Sigmoid colon (tissue), 7 donors: ENCODE measurements around the gene HTATSF1. TPM values are rescaled to one million over a fixed set of nuclear protein-coding genes. Genes with fewer than 3 reads are reported as not detected.

ENCODE experiments used
- DNase-seq: peaks from one replicate; pipeline ENCODE4 v3.0.0-alpha.2; 2019
- H3K27ac ChIP-seq, 4 donors: fragments of 200-600 bp; sonication (generic); one replicate each; pipeline ENCODE4 v1.5.1; 2016 to 2019; ENCODE audit warnings: mild to moderate bottlenecking in 1 of 4
- H3K27me3 ChIP-seq, 3 donors: fragments of 200-600 bp; sonication (generic); one replicate each; pipeline ENCODE4 v1.5.1; 2019; ENCODE audit warnings: mild to moderate bottlenecking in 1 of 3
- H3K36me3 ChIP-seq, 4 donors: fragments of 200-600 bp; sonication (generic); one replicate each; pipeline ENCODE4 v1.5.1; 2016 to 2019
- H3K4me1 ChIP-seq, 4 donors: fragments of 200-600 bp; sonication (generic); one replicate each; pipeline ENCODE4 v1.5.1; 2017 to 2019
- H3K4me3 ChIP-seq, 4 donors: fragments of 200-600 bp; sonication (generic); one replicate each; pipeline ENCODE4 v1.5.1; 2017 to 2019; ENCODE audit warnings: mild to moderate bottlenecking in 2 of 4, moderate library complexity in 1 of 4
- H3K9me3 ChIP-seq, 4 donors: fragments of 200-600 bp in 3 of 4; sonication (generic) in 3 of 4; one replicate each; pipeline versions ENCODE4 v1.5.1 to v1.6.1; 2013 to 2019
- EP300 ChIP-seq, 4 donors: sonication (generic); formaldehyde crosslinking; IDR thresholded peaks; one replicate each; pipeline ENCODE4 v1.6.1; 2017; ENCODE audit warnings: antibody characterized with exemption in 4 of 4
- POLR2A ChIP-seq, 2 donors: fragments of 450-650 bp; IDR thresholded peaks; one replicate each; pipeline ENCODE4 v1.6.1; 2016; ENCODE audit warnings: antibody characterized with exemption in 2 of 2, mild to moderate bottlenecking in 2 of 2, moderate library complexity in 2 of 2
- POLR2AphosphoS5 ChIP-seq, 4 donors: sonication (generic); formaldehyde crosslinking; IDR thresholded peaks; one replicate each; pipeline ENCODE4 v1.6.1; 2017; ENCODE audit warnings: antibody characterized with exemption in 4 of 4
- WGBS, 2 donors: extraction: QIAGEN DNeasy Blood & Tissue Kit; methylation state at CpG; one replicate each; pipeline ENCODE4 v1.1.7; 2013; 5-methylcytosine and 5-hydroxymethylcytosine counted together
- intact Hi-C: fragments of 100-400 bp; cut with DNase I; formaldehyde crosslinking; loops from one replicate; pipeline ENCODE4 v1.15.1; 2023
- polyA plus RNA-seq, 3 donors: library from polyadenylated mRNA; stranded (reverse); fragments of 200-250 nt; gene quantifications; one replicate each; pipeline ENCODE4 v1.2.3, GENCODE V29; 2013
- total RNA-seq, 4 donors: library from RNA; depleted of rRNA; stranded (reverse); fragments of >200 nt; gene quantifications; one replicate each; pipeline ENCODE4 v1.1.0, GENCODE V29; 2016
- TF ChIP-seq, protein P1 (sequence below), 4 experiments: fragments of 450-650 bp in 3 of 4; fragments of 200-600 bp in 1 of 4; IDR thresholded peaks; one replicate each; pipeline ENCODE4 v1.5.1; 2016 to 2019; ENCODE audit warnings: antibody characterized with exemption in 4 of 4, mild to moderate bottlenecking in 3 of 4, moderate library complexity in 2 of 4
- donor health status: healthy with polysubstance abuse.
- donor health status: Bipolar disorder and iron deficiency.
- donor health status: healthy.

The HTATSF1 gene
- total and polyA plus RNA-seq, 7 donors: 35.7 to 62.4 (median 47.1) TPM

DNA sequence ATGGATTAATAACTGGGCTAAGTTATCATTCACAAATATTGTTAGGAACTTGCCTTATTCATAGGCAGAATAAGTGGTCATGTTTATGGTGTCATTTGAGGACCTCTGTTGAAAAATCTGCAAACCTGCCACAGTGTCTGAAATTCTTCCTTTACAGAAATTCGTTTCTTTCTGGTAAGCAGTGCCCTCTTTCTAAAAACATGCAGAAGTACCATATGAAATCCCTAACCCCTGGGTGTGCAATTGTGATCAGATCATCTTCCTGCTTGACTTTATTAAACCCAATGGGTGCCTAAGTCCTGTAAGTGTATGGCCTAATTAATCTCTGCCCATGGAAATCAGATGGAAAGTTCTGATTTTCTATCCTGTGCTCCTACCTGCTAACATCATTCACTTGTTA is 4.4 kb upstream of the HTATSF1 start:
- intact Hi-C loops: loop anchor here (10.0 kb wide), 2 partner anchors 238 to 468 kb away; partner anchors contain the start of gene MAP7D3
- Histone ChIP-seq H3K4me3 (no peak overlapping the region), H3K27ac (no peak overlapping the region), H3K27me3 (no peaks in the 10 kb centered on the region), H3K4me1 (no peaks in the 10 kb centered on the region), H3K36me3 (no peaks in the 10 kb centered on the region), H3K9me3 (no peaks in the 10 kb centered on the region)
- no peak for DNase-seq
- TF ChIP-seq, protein P1, sequence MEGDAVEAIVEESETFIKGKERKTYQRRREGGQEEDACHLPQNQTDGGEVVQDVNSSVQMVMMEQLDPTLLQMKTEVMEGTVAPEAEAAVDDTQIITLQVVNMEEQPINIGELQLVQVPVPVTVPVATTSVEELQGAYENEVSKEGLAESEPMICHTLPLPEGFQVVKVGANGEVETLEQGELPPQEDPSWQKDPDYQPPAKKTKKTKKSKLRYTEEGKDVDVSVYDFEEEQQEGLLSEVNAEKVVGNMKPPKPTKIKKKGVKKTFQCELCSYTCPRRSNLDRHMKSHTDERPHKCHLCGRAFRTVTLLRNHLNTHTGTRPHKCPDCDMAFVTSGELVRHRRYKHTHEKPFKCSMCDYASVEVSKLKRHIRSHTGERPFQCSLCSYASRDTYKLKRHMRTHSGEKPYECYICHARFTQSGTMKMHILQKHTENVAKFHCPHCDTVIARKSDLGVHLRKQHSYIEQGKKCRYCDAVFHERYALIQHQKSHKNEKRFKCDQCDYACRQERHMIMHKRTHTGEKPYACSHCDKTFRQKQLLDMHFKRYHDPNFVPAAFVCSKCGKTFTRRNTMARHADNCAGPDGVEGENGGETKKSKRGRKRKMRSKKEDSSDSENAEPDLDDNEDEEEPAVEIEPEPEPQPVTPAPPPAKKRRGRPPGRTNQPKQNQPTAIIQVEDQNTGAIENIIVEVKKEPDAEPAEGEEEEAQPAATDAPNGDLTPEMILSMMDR (IDR thresholded peaks at IDR 0.05): no peak
- TF ChIP-seq EP300 (IDR thresholded peaks at IDR 0.05) (no peak), POLR2AphosphoS5 (IDR thresholded peaks at IDR 0.05) (no peak), POLR2A (IDR thresholded peaks at IDR 0.05) (no peak)
- WGBS, 2 donors: 22 to 35% methylated on average over 1 of the region's 1 CpG

DNA sequence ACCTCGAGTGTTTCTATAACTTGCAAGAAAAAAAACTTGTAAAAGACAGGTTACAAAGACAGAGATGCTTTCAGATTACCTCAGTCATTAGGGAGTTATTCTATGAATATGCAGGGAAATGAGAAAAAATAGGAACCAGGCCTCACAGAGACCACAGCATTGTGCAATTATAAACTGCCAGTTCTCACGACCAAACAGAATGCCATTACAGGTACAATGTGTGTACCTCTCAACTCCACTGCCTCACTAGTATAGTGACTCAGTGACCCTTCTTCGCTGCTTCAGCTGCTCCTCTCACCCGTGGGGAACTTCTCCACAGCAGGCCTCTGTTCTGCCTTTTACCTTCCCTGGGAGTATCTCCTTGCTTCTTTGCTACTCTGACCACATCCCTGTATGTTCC is 2.3 kb upstream of the HTATSF1 start:
- Histone ChIP-seq H3K27ac (no peak overlapping the region), H3K9me3 (no peaks in the 10 kb centered on the region), H3K36me3 (peaks cover 0 to 2% (median 0%) of the 10 kb centered on the region in 4 donors), H3K4me1 (peaks cover 0 to 12% (median 3%) of the 10 kb centered on the region in 4 donors), H3K4me3 (no peak overlapping the region), H3K27me3 (no peaks in the 10 kb centered on the region)
- TF ChIP-seq, protein P1 (IDR thresholded peaks at IDR 0.05): no peak
- TF ChIP-seq EP300 (IDR thresholded peaks at IDR 0.05) (no peak), POLR2AphosphoS5 (IDR thresholded peaks at IDR 0.05) (no peak), POLR2A (IDR thresholded peaks at IDR 0.05) (no peak)
- WGBS, 2 donors: 71 to 87% methylated on average over 4 of the region's 4 CpGs
- intact Hi-C loops: loop anchor here (5.0 to 10.0 kb wide), 4 partner anchors 240 to 973 kb away; partner anchors contain the start of genes INTS6L, MAP7D3 and MMGT1
- no peak for DNase-seq

DNA sequence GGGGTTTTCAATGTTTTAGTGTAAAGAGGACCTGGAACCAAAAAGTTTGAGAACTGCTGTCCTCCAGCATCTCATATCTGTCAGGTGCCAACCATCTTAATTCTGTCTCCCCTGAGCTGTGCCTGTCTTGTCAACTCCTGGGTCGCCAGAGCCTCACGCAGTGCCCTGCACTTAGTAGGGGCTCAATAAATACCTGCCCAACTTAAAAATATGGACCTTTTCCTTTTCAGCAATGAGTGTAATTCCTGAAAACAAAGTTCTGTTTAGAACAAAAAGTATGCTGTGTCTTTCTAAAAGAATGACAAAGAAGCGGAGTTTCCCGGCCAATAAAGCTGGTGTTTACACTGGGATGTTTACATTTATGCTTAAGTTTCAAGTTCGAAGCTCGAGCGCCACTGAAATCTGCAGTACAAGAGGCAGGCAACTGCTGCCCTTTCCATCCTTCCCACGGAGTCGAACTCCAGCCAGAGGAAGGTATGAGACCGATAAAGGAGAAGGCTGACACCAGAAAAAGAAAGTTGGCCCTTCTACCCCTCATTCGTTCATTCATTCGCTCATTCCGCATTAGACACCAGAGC is 1.1 kb upstream of the HTATSF1 start:
- TF ChIP-seq POLR2A (IDR thresholded peaks at IDR 0.05) (no peak), EP300 (IDR thresholded peaks at IDR 0.05) (no peak), POLR2AphosphoS5 (IDR thresholded peaks at IDR 0.05) (no peak)
- TF ChIP-seq, protein P1 (IDR thresholded peaks at IDR 0.05): no peak
- intact Hi-C loops: loop anchor here (2.0 to 10.0 kb wide), 5 partner anchors 31 to 974 kb away; partner anchors contain the start of genes INTS6L, MAP7D3 and MMGT1
- DNase-seq: no peak
- no peaks in the 10 kb centered on the region for H3K27me3 ChIP-seq
- H3K27ac ChIP-seq: peak overlapping the region; percentile 90 to 95 (median 93)
- WGBS, 2 donors: 1 to 6% methylated on average over 13 of the region's 13 CpGs
- no peaks in the 10 kb centered on the region for H3K9me3 ChIP-seq
- peaks cover 0 to 12% (median 3%) of the 10 kb centered on the region in 4 donors for H3K4me1 ChIP-seq
- H3K36me3 ChIP-seq: peaks cover 0 to 12% (median 0%) of the 10 kb centered on the region in 4 donors
- H3K4me3 ChIP-seq: peak overlapping the region; percentile 51 to 73 (median 65)

DNA sequence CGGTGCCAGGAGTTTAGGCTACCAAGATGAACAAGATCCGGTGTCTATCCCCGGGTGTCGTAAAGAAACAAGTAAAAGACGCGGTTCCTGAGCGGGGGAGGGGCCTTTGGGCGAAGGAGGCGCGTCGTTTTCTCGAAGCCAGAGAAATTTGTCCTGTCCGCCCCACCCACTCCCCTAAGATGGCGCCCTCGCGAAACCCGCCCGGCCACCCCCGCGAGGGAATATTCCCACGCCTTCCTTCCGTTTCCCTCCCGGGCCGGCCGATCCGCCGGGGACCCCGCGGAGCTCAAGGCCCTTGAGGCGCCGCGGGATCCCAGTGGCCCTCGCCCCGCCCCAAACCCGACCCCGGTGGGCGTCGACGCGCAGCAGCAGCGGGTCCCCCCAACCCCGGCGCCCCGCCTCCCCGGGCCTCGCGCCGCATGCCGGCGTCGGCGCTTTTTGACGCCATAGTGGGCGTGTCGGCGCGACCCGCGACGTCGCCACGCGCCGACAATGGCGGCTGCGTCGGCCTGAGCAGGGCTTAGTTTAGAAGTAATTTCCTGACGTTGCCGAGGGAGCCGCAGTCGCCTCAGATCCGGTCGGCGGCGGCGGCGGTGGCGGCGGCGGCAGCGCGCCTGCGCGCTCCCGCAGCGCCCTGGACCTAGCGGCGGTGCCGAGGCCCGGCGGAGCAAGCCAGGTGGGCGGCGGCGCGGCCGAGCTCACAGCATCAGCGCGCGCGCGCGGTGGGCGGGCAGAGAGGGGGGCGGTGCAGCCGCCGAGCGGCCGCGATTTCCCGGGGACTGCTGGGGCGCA is 432 bp upstream of the HTATSF1 start:
- WGBS, 2 donors: 0% methylated on average over 111 of the region's 111 CpGs
- peaks cover 0 to 12% (median 3%) of the 10 kb centered on the region in 4 donors for H3K4me1 ChIP-seq
- peak overlapping the region; percentile 90 to 95 (median 93) for H3K27ac ChIP-seq
- peak overlapping the region; percentile 52 to 73 (median 65) for H3K4me3 ChIP-seq
- H3K27me3 ChIP-seq: no peaks in the 10 kb centered on the region
- intact Hi-C loops: loop anchor here (2.0 to 10.0 kb wide), 5 partner anchors 30 to 975 kb away; partner anchors contain the start of genes INTS6L, MAP7D3 and MMGT1
- peaks cover 0 to 19% (median 0%) of the 10 kb centered on the region in 4 donors for H3K36me3 ChIP-seq
- DNase-seq: peak; percentile 93
- no peak for TF ChIP-seq POLR2A (IDR thresholded peaks at IDR 0.05)
- peak; percentile 43 to 59 (median 50) for TF ChIP-seq POLR2AphosphoS5 (IDR thresholded peaks at IDR 0.05)
- no peaks in the 10 kb centered on the region for H3K9me3 ChIP-seq

DNA sequence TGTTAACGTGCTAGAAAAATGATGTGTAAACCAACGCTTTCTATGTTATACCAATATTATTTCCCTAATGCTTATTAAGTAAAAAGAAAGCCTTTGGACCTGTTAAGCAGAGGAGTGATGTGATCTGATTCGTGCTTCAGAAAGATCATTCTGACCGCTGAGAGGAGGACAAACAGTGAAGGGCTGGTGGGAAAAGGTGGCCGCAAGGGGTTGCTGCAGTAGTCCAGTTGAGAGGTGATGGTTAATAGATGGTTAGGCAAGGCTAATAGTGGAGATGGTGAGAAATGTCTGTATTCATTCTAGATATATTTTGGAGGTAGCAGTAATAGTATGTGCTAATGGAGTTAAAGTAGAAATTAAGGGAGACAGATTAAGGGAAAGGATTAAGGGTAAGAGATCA is 21.7 kb downstream of the HTATSF1 start:
- H3K27me3 ChIP-seq: no peaks in the 10 kb centered on the region
- H3K36me3 ChIP-seq: no peaks in the 10 kb centered on the region
- H3K4me1 ChIP-seq: no peaks in the 10 kb centered on the region
- no peaks in the 10 kb centered on the region for H3K9me3 ChIP-seq
- WGBS, 2 donors: 68 to 84% methylated on average over 5 of the region's 5 CpGs
- no peak overlapping the region for H3K4me3 ChIP-seq
- TF ChIP-seq, protein P1 (IDR thresholded peaks at IDR 0.05): no peak
- no peak for TF ChIP-seq EP300 (IDR thresholded peaks at IDR 0.05)
- TF ChIP-seq POLR2AphosphoS5 (IDR thresholded peaks at IDR 0.05): no peak
- TF ChIP-seq POLR2A (IDR thresholded peaks at IDR 0.05): no peak
- H3K27ac ChIP-seq: no peak overlapping the region
- intact Hi-C loops: no loop called here
- DNase-seq: no peak
